Astrocyte (in vitro differentiated cells and primary cell): ENCODE measurements around the gene KRT9.

Source experiments
- CTCF ChIP-seq: IDR thresholded peaks from 2 replicates; pipeline ENCODE4 v1.5.1; 2011; ENCODE audit warnings: low read depth, mild to moderate bottlenecking, inconsistent platforms, low read length, moderate library complexity; ENCODE audit not compliant: insufficient read depth
- EZH2 ChIP-seq: IDR thresholded peaks from 2 replicates; pipeline ENCODE4 v1.6.1; 2012; ENCODE audit warnings: mild to moderate bottlenecking, low read length, inconsistent platforms; ENCODE audit not compliant: insufficient read depth

DNA sequence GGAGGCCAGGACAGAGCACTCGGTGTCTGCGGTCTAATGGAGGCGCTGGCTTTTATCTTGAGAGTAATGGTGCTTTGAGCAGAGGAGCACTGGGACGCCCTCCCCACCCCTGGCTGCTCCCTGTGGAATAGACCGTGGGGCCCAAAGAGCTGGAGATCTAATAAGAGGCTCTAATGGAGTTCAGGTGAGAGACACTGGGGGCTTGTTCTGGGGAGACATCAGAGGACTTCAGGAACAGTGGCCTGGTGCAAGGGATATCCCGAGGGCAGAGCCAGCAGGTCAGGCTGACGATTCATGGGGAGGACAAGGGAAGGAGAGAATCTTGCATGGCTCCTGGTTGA is 34.3 kb downstream of the KRT9 start:
- TF ChIP-seq CTCF: no peak
- no peak for TF ChIP-seq EZH2
